Measurements from ENCODE around the gene KLHL22.
"Not testable (repeated sequence)": the region's sequence is repeated elsewhere in the genome, so short reads cannot be mapped to it uniquely, and the experiment has no call there.

Gene KLHL22

DNA sequence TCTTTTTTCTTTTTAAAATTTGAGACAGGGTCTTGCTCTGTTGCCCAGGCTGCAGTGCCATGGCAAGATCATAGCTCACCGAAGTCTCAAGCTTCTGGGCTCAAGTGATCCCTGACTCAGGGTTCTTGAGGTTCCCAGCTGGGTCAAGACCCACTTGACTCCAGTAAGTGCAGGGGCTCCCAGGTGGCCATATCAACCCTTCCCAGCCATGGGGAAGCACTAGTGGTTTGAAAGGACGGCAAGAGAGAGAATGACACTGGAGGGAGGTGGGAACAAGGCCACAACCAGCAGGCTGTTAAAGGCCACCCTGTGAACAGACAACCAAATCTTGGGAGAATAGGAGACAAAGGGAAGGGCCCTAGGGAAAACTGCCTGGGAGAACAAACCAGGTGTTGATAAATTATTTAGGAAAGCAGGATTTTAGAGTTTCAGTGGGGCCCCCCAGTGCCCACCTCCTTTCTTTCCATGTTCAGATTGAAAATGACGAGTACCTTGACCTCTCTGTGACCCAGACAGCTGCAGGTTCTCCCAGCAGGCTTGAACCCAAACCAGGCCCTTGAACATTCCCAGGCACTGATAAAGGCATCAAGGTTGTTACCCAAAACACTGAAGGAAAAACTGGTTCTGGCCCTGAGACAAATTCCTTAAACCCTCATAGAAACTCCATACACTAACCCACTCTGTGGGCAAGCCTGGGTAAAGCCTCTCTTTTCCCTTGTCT is 28.8 kb downstream of the KLHL22 start:
- no peak for DNase-seq

DNA sequence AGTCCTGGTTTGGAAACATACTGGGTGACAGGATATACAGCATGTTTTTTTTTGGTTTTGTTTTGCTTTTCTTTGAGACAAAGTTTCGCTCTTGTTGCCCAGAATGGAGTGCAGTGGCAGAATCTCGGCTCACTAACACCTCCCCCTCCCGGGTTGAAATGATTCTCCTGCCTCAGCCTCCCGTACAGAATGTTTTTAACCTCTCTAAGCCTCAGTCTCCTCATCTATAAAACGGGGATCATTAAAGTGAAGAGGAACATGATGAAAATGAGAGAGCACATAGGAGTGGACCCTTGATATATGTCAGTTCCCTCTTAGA is 29.9 kb downstream of the KLHL22 start:
- no peak for DNase-seq

DNA sequence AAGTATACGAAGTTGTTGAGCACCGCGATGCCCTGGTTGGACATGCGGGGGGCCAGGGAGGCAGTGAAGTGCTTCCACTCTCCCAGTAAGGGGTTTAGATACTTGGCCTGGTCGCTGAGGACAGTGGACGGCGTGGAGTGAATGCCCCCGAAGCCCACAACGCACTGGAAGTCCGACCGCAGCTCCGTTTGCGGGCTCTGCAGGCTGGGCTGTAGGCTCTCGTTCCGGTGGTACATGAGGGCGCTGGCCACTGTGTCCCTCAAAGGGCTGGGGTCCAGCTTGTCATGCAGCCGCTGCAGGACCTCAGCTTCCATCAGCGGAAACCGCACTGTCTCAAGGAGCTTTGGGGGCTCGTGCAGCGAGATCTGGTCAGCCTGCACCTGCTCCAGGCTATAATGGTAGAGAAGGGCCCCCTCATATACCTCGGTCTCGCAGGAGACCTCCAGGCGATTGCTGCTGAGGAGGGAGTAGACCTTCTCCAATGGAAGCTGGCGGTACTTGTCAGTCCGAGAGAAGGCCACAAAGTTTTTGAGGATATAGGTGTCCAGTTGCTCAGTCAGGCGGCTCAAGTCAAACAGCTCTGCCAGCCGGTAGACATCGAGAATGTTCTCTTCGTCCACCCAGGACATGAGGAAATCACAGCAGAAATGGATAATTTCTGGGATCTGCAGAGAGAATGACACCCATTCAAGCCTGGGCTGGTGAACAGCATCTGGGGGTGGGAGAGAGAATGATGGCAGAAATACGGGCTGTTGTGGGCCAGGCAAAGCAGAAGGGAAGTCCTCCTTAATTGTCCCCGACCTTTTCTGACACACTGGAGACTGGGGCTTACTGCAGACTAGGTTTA is 30.5 kb downstream of the KLHL22 start:
- no peak for DNase-seq

DNA sequence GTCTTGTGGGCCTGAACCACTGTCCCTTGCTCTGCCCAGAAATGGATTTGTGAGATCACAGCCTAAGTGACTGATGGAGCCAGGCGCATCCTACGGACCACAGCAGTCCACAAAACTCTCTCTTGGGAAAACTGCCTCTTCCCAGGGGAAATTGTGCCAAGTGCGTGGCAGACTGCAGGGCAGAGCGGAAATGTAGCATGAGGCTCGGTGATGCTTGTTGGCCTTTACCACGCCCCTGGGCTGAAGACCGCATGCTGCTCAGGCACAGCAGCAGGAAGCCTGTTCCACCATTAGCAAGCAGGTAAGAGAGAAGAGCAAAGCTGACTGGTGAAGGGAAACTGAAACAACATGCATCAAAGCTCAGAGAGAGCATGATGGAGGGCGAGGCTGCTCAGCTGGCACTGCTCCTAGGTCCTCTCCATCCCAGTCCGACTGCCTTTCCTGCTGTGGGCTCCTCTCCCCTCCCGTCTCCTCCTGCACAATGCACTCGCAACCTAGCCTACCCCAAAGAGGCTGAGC is 31.4 kb downstream of the KLHL22 start:
- DNase-seq: no peak

DNA sequence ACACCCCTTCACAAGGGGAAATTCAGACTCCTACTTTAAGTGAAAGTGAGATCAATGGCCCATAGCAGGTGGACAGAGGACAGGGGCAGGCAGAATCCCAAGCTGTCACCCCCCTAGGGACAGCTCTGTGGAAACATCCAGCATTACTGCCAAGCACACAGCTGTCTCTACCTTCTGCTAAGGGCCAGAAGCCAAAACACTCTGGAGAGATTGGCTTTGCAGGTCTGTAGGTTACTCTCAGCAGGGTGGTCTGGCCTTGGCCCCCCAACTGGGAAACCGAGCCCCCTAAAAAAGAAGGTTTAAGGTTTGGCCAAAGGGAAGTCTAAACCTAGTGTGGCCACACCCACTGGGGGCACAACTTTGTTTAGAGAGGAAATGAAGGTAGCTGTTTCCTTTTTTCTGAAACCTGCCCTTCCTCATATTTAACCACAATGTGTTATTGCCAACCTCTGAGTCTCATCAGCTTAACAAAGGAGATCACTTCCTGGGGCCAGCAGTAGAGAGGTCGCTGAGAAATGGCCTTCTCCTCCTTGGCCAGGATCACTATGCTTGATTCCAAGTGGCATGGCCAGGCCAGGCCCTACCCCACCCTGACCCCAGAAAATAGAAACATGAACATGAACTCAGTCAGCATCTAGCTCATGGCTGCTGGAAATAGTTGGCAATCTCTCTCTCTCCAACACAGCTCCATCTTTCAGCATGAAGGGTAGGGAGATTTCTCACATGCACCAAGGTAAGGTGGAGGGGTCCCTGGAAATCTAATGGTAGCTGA is 32.1 kb downstream of the KLHL22 start:
- no peak for DNase-seq

- DNase-seq: no peak
Observed at GRCh38 chr22:20459862-20460261, 35.7 kb downstream of the KLHL22 start.

DNA sequence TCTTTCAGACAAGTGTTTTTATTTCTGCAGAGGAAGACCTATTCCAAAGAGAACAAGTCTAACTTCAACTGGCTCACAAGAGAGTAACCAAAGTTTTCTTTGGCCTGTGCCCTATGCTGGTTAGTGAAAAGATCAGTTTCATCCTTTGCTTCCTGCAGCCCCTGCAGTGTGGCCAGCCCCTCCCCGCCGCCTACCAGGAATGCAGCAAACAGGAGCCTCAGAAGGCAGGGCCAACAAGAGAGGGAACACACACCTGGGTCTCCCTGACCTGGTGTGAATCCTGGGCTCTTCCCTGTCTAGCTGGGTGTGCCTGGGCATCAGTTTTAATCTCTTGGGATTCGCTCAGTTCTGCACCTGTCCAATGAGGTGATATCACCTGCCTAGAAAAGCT is 36.4 kb downstream of the KLHL22 start:
- no peak for DNase-seq

DNA sequence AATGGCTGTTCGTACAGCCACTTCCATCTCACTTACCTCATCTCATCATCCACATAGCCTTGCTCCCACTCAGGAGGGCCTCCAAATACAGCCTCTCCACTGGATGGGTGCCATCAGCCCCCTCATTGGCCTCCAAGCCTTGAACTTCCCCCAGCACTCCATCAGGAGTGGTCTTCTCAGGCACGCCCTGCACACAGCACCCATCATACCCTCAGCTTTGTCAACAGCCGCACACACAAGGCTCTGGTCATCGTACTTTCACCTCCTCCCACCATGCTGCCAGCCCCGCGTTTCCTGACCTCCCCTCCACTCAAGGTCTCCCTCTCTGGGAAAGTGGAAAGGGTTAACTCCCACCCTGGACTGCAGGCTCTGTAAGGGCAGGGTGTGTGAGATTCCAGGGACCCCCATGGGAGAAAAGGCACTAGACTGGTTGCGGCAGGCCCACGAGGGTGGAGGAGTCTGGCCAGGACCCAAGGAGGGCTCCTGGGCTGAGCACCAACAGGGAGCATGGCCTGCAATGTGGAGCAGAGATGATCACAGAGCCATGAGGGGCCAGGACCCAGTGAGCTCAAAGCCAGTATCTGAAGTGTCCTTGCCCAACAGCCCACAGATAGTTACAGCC is 37.0 kb downstream of the KLHL22 start:
- DNase-seq: no peak

- no peak for DNase-seq
Observed at GRCh38 chr22:20457506-20458240, 37.9 kb downstream of the KLHL22 start.

GRCh38 chr22:20456722-20457076 is 38.9 kb downstream of the KLHL22 start:
- no peak for DNase-seq

DNA sequence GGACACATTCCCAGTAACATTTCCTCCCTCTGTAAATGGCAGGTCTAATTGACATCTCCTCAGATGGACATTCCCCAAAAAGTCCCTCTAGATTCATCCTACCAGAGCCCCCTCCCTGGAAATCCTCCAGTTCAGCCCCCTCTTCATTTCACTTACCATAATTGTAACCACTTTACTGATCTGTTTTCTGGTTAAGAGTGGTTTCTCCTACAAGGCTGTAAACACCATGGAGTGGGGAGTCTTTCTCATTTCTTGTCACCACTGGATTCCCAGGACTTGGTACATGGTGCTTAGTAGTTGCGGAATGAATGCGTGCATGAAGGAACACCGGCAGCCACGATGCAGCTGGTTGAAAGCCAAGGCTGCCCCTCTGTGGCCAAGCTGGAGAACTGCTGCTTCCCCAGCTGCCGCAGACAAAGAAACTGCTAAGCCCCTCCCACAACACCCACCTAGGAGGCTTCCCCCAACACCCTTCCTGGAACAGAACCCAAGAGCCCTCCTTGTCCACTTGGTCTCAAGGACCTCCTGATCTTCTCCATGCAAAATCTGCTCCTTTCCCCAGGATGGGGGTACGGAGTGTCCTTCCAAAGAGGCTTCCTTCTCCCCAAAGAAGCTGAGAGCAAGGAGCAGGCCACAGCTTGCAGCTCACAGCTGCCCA is 39.4 kb downstream of the KLHL22 start:
- DNase-seq: peak; percentile 94

GRCh38 chr22:20455709-20456063 is 39.9 kb downstream of the KLHL22 start:
- DNase-seq: no peak

DNA sequence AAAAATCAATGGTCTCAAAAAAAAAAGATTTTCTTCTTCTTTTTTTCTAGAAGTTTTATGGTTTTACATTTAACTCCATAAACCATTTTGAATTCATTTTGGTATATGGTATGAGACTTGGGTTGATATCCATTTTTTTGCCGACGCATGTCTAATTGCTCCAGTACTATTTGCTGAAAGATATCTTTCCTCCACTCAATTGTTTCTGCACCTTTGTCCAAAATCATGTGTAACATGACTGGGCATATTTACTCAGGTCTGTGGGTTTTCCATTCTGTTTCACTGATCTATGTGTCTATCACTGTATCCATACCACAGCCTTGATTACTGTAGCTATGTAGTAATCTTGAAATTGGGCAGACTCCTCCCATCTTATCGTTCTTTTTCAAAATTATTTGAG is 42.4 kb downstream of the KLHL22 start:
- DNase-seq: no peak

- DNase-seq: no peak
Observed at GRCh38 chr22:20451920-20452319, 43.7 kb downstream of the KLHL22 start.

GRCh38 chr22:20451129-20451778 is 44.3 kb downstream of the KLHL22 start:
- not testable (repeated sequence) for DNase-seq

DNA sequence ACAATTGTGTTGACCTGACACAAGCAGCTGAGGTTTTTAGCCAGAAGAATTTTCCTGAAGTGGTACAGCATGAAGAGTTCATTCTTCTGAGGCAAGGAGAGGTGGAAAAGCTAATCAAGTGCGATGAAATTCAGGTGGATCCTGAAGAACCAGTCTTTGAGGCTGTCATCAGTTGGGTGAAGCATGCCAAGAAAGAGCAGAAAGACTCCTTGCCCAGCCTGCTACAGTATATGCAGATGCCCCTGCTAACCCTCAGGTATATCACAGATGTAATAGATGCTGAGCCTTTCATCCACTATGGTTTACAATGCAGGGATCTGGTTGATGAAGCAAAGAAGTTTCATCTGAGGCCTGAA is 45.1 kb downstream of the KLHL22 start:
- DNase-seq: no peak

GRCh38 chr22:20449819-20450550 is 45.6 kb downstream of the KLHL22 start:
- DNase-seq: no peak

DNA sequence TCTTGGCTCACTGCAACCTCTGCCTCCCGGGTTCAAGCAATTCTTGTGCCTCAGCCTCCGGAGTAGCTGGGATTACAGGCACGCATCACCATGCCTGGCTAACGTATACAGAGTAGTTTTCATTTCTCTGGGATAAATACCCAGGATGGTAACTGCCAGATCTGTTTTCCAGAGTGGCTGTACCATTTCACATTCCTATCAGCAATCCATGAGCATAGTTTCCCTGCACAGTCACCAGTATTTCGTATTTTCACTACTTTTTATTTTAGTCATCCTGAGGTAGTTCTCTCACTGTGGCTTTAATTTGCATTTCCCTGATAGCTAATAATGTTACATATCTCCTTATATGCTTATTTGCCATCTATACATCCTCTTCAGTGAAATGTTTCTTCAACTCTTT is 47.0 kb downstream of the KLHL22 start:
- no peak for DNase-seq

- DNase-seq: no peak
Observed at GRCh38 chr22:20446383-20446970, 49.1 kb downstream of the KLHL22 start.

GRCh38 chr22:20444325-20444724 is 51.3 kb downstream of the KLHL22 start:
- DNase-seq: no peak
